ENCODE data around the gene GMDS. TPM values are rescaled to one million over a fixed set of nuclear protein-coding genes. Genes with fewer than 3 reads are reported as not detected.

The GMDS gene
- total RNA-seq, 1 donor from 2014 or later = 14.4 TPM

DNA sequence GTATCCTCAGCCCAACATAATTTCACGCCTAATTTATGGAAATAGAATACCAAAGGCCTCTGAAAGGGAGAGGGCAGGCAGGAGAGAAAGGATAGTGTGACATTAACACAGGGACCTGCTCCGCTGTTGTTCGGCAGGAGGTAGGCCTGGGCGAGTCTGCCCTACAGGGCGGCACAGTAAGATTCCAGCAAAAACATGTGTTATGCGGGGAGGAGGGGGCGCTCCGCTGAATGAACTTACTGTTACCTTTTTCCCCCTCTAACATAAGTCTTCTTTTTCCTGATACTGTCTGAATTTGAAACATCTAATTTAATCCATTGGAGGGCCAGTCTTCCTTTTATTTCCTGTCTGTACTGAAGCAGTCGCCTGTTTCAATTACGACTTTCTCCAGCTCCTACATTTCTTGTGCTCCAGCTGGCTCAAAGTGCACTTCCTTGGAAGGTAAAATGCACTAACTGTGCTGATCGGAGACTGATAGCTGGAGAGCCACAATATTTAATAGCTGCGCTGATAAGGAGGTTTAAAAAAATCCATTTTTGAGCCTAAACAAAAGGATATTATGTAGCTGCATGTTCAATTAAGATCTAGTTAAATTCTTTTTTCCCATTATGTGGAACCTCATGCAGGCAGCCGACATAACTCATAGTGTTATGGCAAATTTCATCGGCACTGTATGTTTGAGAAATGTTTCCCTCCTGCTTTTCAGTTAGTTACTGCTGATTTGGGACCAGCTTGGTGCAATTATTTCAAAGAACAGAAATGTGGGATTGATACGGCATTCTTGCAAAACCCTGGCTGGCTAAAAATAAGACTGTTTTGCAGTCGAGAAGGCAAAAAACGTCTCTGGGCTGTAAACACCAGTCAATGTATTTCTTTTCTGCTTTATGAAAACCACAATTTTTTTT is 442.7 kb downstream of the GMDS start:
- DNase-seq (ENCODE audit: low spot score) = peak; percentile 53

DNA sequence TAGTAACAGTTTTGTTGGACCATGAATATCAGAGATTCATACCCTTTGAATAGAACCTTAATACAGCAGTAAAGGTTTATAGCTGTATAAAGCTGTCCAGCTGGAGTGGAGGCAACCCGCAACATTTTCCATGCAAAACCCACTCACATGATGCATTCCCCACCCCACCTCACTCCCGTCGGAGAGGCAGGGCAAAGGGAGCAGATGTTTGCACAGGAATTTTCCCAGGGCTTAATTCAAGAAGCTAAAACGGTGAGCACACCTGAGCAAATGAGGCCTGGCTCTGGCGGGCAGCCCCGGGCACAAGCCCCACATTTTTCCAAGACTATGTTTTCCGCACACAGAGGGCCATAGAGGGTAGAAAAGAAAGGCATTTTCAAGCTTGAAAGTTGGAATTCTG is 444.0 kb downstream of the GMDS start:
- no peak for DNase-seq (ENCODE audit: low spot score)

GRCh38 chr6:1800845-1801244 is 444.6 kb downstream of the GMDS start:
- DNase-seq (ENCODE audit: low spot score) = no peak

GRCh38 chr6:1798965-1799325 is 446.5 kb downstream of the GMDS start:
- no peak for DNase-seq (ENCODE audit: low spot score)

- DNase-seq (ENCODE audit: low spot score) = peak; percentile 49
Observed at GRCh38 chr6:1798303-1798964, 447.0 kb downstream of the GMDS start.

DNA sequence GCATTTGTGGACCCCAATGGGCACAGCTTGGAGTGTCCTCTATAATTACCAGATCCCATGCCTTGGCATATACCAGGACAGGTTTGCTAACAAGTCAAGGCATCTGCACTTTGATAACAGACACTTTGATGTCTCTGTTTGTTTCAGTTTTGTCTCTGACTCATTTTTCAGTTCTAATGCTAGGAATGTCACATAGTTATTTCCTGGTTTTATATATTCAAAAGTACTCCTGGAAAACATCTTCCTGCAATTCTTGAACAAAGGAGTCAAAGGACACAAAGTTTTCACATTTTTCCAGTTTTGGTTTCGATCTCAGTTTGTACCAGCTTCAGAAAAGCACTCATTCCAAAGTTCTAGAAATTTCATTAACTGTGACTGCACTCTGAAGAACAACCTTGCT is 447.6 kb downstream of the GMDS start:
- peak; percentile 57 for DNase-seq (ENCODE audit: low spot score)

DNA sequence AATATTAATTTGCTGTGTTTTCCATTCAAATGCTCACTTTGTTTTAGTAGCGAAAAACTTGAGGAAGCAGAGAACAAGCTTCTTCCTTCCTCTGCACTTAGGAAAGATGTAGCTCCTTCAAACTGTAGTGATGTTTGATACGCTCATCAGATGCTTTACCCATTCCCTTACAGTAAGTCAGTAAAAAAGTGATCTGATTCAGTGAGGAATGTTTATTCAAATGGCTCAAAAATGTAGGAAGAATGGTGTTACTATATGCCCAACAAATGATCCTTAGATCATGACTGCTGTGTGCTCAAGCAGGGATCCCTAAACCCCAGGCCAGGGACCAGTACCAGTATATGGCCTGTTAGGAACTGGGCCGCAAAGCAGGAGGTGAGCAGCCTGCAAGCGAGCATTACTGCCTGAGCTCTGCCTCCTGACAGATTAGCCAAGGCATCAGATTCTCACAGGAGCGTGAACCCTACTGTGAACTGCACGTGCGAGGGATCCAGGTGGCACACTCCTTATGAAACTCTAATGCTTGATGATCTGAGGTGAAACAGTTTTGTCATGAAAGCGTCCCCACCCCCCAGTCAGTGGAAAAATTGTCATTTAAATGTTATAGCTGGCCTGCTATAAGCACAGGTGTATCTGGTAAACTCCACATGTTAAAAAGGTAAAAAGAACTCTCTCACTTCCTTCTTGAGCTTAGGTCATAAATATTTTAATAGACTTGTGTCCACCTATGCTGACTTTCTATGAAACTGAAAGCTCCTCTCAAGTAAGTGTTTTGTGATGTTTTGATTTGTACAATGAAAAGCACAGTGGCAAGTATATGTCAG is 448.5 kb downstream of the GMDS start:
- DNase-seq (ENCODE audit: low spot score) = no peak

DNA sequence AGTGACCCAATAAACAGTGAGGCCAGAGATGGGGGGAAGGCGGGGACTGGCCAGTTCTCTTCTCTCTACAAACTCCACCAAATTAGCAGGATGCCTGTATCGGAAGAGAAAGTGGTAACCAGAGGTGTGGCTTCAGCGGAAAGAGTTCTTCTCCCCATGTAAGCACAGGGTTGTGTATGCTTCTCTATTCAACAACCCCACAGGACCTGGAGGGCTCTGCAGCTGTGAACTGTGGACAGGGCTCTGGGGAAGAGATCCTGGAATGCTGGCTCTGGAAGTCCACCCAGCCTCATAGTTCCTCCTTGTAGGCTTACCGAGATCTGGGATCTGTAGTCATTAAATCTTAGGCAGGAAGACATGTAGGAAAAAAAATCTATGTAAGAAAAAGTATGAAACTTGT is 449.5 kb downstream of the GMDS start:
- no peak for DNase-seq (ENCODE audit: low spot score)

- no peak for DNase-seq (ENCODE audit: low spot score)
Observed at GRCh38 chr6:1792989-1793388, 452.4 kb downstream of the GMDS start.

DNA sequence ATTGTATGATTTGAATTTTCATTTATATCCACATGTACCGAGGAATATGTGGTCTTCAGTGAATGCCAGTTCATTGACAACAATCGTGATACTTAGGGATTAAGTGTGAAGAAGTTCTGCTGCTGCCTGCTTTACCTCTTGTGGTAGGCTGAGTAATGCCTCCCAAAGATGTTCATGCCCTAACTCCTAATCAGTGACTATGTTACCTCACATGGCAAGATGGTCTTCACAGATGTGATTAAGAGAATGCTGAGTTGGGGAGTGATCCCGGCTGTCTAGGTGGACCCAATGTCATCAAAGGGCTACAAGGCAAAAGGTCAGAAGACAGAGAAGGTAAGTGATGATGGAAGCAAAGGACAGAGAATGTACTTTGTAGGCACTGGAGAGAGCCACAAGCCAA is 454.7 kb downstream of the GMDS start:
- DNase-seq (ENCODE audit: low spot score) = no peak

DNA sequence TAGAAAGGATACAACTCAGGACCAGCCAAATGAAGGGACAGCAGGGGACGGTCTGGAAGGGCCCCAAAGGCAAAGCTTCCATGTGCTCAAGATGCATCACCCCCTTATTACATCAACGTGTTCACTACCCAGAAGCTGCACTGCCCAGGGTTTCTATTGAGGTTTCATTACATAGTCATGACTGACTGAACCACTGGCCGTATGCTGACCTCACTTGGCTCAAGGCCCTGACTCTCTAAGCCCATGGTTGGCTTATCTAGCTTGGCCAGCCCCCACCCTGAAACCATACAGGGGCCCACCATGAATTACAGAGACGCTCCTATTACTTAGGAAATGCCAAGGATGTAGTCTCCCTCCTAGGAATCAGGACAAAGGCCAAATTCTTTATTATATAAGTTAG is 456.3 kb downstream of the GMDS start:
- no peak for DNase-seq (ENCODE audit: low spot score)

GRCh38 chr6:1787894-1788293 is 457.5 kb downstream of the GMDS start:
- DNase-seq (ENCODE audit: low spot score) = no peak

GRCh38 chr6:1786455-1787453 is 458.7 kb downstream of the GMDS start:
- DNase-seq (ENCODE audit: low spot score) = no peak

DNA sequence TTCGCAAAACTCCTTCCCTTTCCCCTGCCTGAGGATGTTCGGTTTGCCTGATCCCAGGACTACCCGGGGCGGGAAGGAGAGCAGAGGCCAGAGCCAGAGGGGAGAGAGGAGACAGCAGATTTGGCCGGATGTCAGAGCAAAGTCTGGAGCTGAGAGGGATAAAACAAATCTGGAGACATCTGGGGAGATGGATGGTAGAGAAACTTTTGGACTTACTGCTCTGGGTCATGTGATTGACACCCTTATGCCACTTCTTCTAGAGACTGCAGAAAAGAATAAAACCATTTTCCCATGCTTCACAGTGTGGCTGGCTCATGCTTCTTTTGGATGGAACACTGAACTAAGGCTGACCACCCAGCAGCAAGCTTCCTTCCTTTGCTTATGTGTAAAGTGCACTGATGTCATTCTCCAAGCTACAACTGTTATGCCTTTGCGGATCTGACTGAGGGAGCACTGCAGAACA is 461.0 kb downstream of the GMDS start:
- peak; percentile 37 for DNase-seq (ENCODE audit: low spot score)

- DNase-seq (ENCODE audit: low spot score) = no peak
Observed at GRCh38 chr6:1781817-1782184, 463.6 kb downstream of the GMDS start.

DNA sequence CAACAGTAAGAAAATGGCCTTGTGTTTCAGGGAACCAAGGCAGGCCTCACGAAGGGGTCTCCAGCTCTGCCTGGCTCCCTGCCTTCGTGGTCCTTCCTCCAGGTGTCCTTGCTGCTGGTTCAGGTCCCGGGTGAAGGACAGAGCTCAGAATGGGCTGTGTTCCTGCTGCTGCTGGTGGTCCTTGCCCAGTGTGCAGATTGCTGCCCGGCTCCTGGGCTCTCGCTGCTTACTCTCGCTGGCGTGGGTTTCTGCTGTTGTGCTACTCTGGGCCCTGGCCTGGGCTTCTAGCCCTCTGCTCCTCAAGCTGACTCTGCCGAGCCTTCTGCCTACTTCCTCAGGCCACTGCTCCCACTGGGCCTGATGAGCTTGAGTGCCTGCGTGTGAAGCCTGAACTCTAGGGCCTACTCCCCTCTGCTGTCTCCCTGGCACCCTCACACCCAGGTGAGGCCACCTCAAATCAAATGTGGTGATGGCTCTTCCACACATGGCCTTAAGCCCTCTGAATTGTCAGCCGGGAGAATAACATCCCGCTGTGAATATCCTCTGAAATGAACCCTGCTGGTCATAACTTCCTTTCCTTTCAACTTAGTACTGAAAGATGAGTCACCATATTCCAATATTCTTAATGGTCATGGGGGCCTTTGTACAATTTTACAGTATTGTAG is 464.1 kb downstream of the GMDS start:
- DNase-seq (ENCODE audit: low spot score) = no peak

- no peak for DNase-seq (ENCODE audit: low spot score)
Observed at GRCh38 chr6:1780251-1780867, 465.0 kb downstream of the GMDS start.

GRCh38 chr6:1778686-1779235 is 466.6 kb downstream of the GMDS start:
- DNase-seq (ENCODE audit: low spot score) = peak; percentile 60

GRCh38 chr6:1777921-1778685 is 467.3 kb downstream of the GMDS start:
- DNase-seq (ENCODE audit: low spot score) = no peak
